Type B pancreatic cell (in vitro differentiated cells): ENCODE measurements around the gene SLC19A2. TPM values are rescaled to one million over a fixed set of nuclear protein-coding genes. Genes with fewer than 3 reads are reported as not detected.

Experiments used
- DNase-seq: peaks from one replicate; pipeline ENCODE4 v3.0.0; 2021; ENCODE audit warnings: mixed read lengths; ENCODE audit not compliant: unreplicated experiment; ENCODE audit errors: extremely low spot score
- H3K27ac Mint-ChIP-seq: 2 replicates; pipeline ENCODE4 v1.8.0; 2021; ENCODE audit warnings: mild to moderate bottlenecking, mixed read lengths
- H3K27me3 Mint-ChIP-seq: 2 replicates; pipeline ENCODE4 v1.8.0; 2021; ENCODE audit warnings: mixed read lengths
- H3K36me3 Mint-ChIP-seq: 2 replicates; pipeline ENCODE4 v1.8.0; 2021; ENCODE audit warnings: mixed read lengths
- H3K4me1 Mint-ChIP-seq: one replicate; pipeline ENCODE4 v1.8.0; 2021; ENCODE audit warnings: mixed read lengths; ENCODE audit not compliant: unreplicated experiment
- H3K4me3 Mint-ChIP-seq: 2 replicates; pipeline ENCODE4 v1.8.0; 2021; ENCODE audit warnings: mild to moderate bottlenecking, mixed read lengths
- H3K9me3 Mint-ChIP-seq: 2 replicates; pipeline ENCODE4 v1.8.0; 2021; ENCODE audit warnings: mixed read lengths
- total RNA-seq: library from RNA; stranded (reverse); gene quantifications from 2 replicates; pipeline ENCODE4 v1.2.1, GENCODE V29; 2021; ENCODE audit warnings: low replicate concordance
- TF ChIP-seq, protein P1 (sequence below): fragments of 200-600 bp; sonication (generic); conservative IDR thresholded peaks from 2 replicates; pipeline ENCODE4 v1.5.0; 2021; ENCODE audit warnings: antibody characterized with exemption, mild to moderate bottlenecking

SLC19A2 gene
- total RNA-seq, 1 donor from 2014 or later = 19.4 TPM

DNA sequence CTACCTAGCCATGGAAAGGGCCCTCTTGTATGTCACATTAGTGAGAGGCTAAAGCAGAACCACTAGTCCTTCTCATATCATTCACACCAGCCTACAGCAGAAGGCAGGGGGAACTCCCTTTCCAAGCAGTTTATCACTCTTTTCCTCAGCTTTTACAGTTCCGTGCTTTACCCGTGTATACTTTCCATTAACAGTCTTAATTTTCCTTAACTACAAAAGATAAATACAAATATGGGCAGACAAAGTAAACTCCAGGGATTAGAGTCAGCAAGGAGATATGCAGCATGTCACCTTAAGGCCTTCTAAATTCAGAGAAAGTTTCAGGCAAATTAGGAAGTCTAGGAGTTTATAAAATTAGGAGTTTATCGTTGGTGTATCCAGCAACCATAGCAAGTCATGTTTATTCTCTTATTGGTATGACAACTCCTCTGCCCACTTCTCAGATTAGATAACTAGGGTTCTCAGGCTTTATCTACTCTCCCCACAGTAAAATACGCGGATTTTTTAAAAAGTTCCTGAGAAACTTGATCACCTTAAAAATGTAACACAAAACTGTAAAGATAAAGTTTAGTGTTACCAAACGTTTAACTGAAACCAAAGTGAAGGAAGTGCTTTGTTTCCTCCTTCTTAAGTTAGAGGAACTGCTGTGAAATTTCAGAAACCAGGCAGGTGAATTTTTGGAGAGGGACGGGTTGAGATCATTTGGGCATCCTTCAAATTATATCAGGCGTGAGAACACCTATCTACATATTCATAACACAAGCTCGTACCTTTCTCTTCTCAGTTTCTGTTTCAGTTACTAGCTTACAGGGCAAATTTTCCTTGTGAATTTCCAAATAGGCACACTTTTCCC is 42.7 kb upstream of the SLC19A2 start:
- Mint-ChIP-seq H3K27ac (peak overlapping the region; percentile 100), H3K9me3 (no peaks in the 10 kb centered on the region), H3K4me3 (peak overlapping the region; percentile 73), H3K36me3 (no peaks in the 10 kb centered on the region), H3K4me1 (peaks cover 10% of the 10 kb centered on the region), H3K27me3 (no peaks in the 10 kb centered on the region)
- TF ChIP-seq, protein P1, sequence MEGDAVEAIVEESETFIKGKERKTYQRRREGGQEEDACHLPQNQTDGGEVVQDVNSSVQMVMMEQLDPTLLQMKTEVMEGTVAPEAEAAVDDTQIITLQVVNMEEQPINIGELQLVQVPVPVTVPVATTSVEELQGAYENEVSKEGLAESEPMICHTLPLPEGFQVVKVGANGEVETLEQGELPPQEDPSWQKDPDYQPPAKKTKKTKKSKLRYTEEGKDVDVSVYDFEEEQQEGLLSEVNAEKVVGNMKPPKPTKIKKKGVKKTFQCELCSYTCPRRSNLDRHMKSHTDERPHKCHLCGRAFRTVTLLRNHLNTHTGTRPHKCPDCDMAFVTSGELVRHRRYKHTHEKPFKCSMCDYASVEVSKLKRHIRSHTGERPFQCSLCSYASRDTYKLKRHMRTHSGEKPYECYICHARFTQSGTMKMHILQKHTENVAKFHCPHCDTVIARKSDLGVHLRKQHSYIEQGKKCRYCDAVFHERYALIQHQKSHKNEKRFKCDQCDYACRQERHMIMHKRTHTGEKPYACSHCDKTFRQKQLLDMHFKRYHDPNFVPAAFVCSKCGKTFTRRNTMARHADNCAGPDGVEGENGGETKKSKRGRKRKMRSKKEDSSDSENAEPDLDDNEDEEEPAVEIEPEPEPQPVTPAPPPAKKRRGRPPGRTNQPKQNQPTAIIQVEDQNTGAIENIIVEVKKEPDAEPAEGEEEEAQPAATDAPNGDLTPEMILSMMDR = no peak
- DNase-seq = no peak

DNA sequence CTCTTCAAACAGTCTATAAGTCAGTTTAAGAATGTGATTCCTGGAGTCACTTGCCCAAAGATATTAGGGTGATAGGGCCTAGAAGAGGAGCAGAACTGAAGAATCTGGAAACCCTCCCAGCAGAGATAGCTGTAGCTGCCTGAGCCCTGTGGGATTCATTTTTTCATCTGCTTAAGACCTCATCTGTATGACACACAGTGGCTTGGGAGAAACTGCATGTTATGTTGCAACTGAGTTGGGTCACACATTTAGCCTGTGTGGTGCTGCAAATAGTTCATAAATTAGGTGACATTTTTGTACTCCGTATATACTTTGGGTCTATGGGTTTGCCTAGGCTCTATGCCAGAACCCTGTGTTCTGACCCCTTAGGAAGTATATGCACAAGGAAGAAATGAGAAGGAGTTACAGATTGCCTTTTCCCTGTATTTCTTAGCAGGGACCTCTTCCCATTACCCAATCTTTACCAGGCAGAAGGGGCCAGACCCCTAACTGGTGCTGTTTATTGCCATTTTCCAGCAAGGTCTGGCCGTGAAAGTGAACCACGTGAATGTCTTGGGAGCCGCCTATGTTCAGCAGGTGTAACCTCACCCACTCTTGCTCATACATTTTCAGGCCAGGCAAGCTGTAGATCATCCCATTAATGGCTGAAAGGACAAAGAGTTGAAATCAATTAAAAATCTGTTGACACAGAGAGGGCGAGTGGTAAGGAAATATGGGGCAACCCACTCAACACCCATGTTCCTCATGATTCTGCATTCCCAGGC is 41.9 kb upstream of the SLC19A2 start:
- H3K4me1 Mint-ChIP-seq = peaks cover 10% of the 10 kb centered on the region
- TF ChIP-seq, protein P1 = no peak
- DNase-seq = no peak

DNA sequence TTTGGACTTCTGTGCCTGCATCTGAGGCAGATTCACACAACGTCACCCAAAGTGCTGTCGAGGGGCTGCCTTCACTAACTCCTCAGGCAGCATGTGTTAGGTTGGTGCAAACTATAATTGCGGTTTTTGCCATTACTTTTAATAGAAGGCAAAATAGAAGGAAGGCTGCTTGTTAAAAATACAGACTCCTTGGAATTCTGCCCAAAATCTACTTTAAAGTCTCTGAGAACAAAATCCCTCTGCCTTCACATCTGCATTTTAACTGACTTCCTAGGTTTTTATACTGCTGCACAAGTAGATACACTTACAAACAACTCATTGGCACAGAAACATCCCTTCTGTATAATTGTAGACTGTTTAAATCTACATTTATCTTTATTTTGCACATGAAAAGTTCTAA is 41.3 kb upstream of the SLC19A2 start:
- DNase-seq = no peak
- Mint-ChIP-seq H3K9me3 (no peaks in the 10 kb centered on the region), H3K4me1 (peaks cover 10% of the 10 kb centered on the region), H3K27me3 (no peaks in the 10 kb centered on the region), H3K4me3 (no peak overlapping the region), H3K36me3 (no peaks in the 10 kb centered on the region), H3K27ac (peak overlapping the region; percentile 100)
- TF ChIP-seq, protein P1 = no peak

More for the DNA sequence above, 41.9 kb upstream of the SLC19A2 start:
- peak overlapping the region; percentile 100 for H3K27ac Mint-ChIP-seq
- no peaks in the 10 kb centered on the region for H3K27me3 Mint-ChIP-seq
- no peaks in the 10 kb centered on the region for H3K9me3 Mint-ChIP-seq
- no peak overlapping the region for H3K4me3 Mint-ChIP-seq
- H3K36me3 Mint-ChIP-seq = no peaks in the 10 kb centered on the region

DNA sequence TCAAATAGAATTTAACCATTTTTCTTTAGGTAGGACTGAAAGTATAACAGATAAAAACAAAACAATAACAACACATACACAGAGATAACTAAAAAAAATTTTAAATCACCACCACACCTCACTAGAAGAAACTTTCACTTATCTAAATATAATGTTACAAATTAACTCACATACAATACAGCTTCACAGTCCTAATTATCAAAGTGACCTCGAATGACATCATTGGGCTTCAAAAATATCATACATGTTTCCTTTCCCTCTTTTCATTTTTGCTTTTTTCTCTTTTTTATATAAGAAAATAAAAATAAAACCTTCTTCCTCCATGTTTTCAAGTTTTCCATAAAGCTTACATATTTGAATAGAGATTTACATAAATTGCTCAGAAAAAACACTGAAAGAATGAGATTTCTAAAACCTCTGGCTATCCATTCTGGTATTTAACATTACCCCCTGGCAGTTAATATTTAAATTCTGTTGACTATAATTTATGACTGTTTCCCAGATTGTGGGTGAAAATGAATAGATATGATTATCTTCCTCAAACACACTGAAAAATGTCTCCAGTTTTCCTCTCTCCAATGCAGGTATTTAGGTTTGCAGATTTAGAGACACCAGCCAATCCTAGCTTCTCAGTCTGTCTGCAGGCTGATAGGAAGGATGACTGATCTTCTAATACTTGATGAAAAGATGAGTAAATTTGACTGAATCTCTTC is 40.5 kb upstream of the SLC19A2 start:
- H3K4me3 Mint-ChIP-seq = no peak overlapping the region
- H3K36me3 Mint-ChIP-seq = no peaks in the 10 kb centered on the region
- H3K27ac Mint-ChIP-seq = peak overlapping the region; percentile 34
- TF ChIP-seq, protein P1 = no peak
- H3K9me3 Mint-ChIP-seq = no peaks in the 10 kb centered on the region
- no peak for DNase-seq
- H3K4me1 Mint-ChIP-seq = peaks cover 10% of the 10 kb centered on the region
- H3K27me3 Mint-ChIP-seq = no peaks in the 10 kb centered on the region

DNA sequence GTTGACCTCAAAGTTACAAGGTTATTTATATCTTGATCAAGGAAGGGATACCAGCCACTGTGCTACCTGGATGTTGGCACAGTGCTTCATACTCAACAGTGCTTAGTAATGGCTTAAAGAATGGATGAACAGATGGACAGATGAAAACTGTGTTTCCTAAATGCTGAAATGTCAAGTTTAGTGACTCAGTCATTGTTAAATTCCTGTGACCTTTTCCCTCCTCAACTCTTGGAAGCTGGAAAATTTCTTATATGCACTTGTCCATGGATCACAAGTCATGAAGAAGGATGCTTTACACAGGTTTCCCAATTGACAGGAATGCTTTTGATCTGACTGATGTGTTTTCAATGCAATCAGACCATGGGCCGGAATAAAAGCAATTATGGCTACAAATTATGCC is 39.6 kb upstream of the SLC19A2 start:
- H3K4me1 Mint-ChIP-seq = peaks cover 10% of the 10 kb centered on the region
- H3K4me3 Mint-ChIP-seq = no peak overlapping the region
- H3K9me3 Mint-ChIP-seq = no peaks in the 10 kb centered on the region
- DNase-seq = no peak
- H3K36me3 Mint-ChIP-seq = no peaks in the 10 kb centered on the region
- TF ChIP-seq, protein P1 = no peak
- H3K27ac Mint-ChIP-seq = no peak overlapping the region
- H3K27me3 Mint-ChIP-seq = no peaks in the 10 kb centered on the region
